Panc1 (cell line): ENCODE measurements around the gene TAF4B. TPM values are rescaled to one million over a fixed set of nuclear protein-coding genes. Genes with fewer than 3 reads are reported as not detected.
"Not testable (repeated sequence)": the region's sequence is repeated elsewhere in the genome, so short reads cannot be mapped to it uniquely, and the experiment has no call there.

ENCODE experiments used
- ATAC-seq: fragments of 200-7000 bp; cut with Tn5 transposase; 2 replicates; pipeline ENCODE4 v1.9.1; 2020; ENCODE audit warnings: mild to moderate bottlenecking, moderate library complexity
- BruUV-seq: library from RNA; stranded (reverse); fragments of 400-500 nt; replicated peaks from 2 replicates; lab custom pipeline; 2021; lab: Mats Ljungman, UMichigan
- CTCF ChIA-PET: fragments of 300-600 bp; sonication (Branson Sonifier 250); formaldehyde crosslinking; loops from one replicate; lab custom pipeline; 2022; ENCODE audit warnings: antibody characterized with exemption; lab: Charles Lee
- POLR2A ChIA-PET: fragments of 300-600 bp; sonication (Branson Sonifier 250); formaldehyde crosslinking; loops from one replicate; lab custom pipeline; 2022; ENCODE audit warnings: antibody characterized with exemption; lab: Charles Lee
- DNase-seq: peaks from one replicate; pipeline ENCODE4 v3.0.0-alpha.2; 2010; ENCODE audit warnings: low read depth, low spot score
- H3K27ac ChIP-seq: 2 replicates; pipeline ENCODE4 v1.5.1; 2011; ENCODE audit warnings: mild to moderate bottlenecking, low read length, inconsistent platforms
- H3K27me3 ChIP-seq: fragments of 200-500 bp; sonication (Bioruptor generic); 2 replicates; pipeline ENCODE4 v1.6.0; 2014; ENCODE audit warnings: low read length, inconsistent platforms; ENCODE audit not compliant: control insufficient read depth, insufficient read depth
- H3K36me3 ChIP-seq: fragments of 200-500 bp; sonication (Bioruptor generic); 2 replicates; pipeline ENCODE4 v1.5.1; 2014; ENCODE audit warnings: inconsistent platforms, mild to moderate bottlenecking, low read length, moderate library complexity; ENCODE audit not compliant: control insufficient read depth, insufficient read depth
- H3K4me1 ChIP-seq: 2 replicates; pipeline ENCODE4 v1.5.1; 2011; ENCODE audit warnings: inconsistent platforms, mild to moderate bottlenecking, low read length, moderate library complexity; ENCODE audit not compliant: control insufficient read depth, insufficient read depth
- H3K4me3 ChIP-seq, 2 experiments: 2 replicates each; pipeline ENCODE4 v1.5.1; 2011 to 2012; ENCODE audit warnings: low read depth in 2 of 2, low read length in 2 of 2, mild to moderate bottlenecking in 2 of 2, inconsistent platforms in 1 of 2, moderate library complexity in 1 of 2
- H3K9me3 ChIP-seq: fragments of 200-500 bp; sonication (Bioruptor generic); 2 replicates; pipeline ENCODE4 v1.5.1; 2014; ENCODE audit warnings: low read depth, mild to moderate bottlenecking, inconsistent platforms, low read length, moderate library complexity; ENCODE audit not compliant: control insufficient read depth, insufficient read depth
- CTCF ChIP-seq: fragments of 450-650 bp; IDR thresholded peaks from 2 replicates; pipeline ENCODE4 v1.5.1; 2017; ENCODE audit warnings: mild to moderate bottlenecking
- POLR2AphosphoS5 ChIP-seq: IDR thresholded peaks from 2 replicates; pipeline ENCODE4 v1.6.1; 2012; ENCODE audit warnings: mild to moderate bottlenecking, low read depth, low read length, moderate library complexity
- SIN3A ChIP-seq: IDR thresholded peaks from 2 replicates; pipeline ENCODE4 v1.6.1; 2012; ENCODE audit warnings: low read depth, mild to moderate bottlenecking, low read length, moderate library complexity, borderline replicate concordance; ENCODE audit not compliant: insufficient read depth
- TCF7L2 ChIP-seq: IDR thresholded peaks from 2 replicates; pipeline ENCODE4 v1.6.1; 2011; ENCODE audit warnings: mild to moderate bottlenecking, low read depth, low read length, inconsistent platforms
- in situ Hi-C: cut with HindIII; loops from 2 replicates; pipeline ENCODE4 v1.10.0; 2016; ENCODE audit warnings: low sequenced_read_pairs, low pct_unique_long_range_greater_than_20kb
- intact Hi-C: fragments of 100-400 bp; cut with micrococcal nuclease; formaldehyde crosslinking; loops from one replicate; pipeline ENCODE4 v1.10.0; 2022; ENCODE audit not compliant: unreplicated experiment
- total RNA-seq: library from RNA; stranded (reverse); gene quantifications from one replicate; pipeline ENCODE4 v1.2.1, GENCODE V29; 2021; ENCODE audit not compliant: unreplicated experiment
- TF ChIP-seq, protein P1 (sequence below), 2 experiments: IDR thresholded peaks; 2 replicates each; pipeline ENCODE4 v1.6.1; 2011 to 2012; ENCODE audit warnings: low read depth in 2 of 2, control low read depth in 1 of 2, low read length in 1 of 2, mild to moderate bottlenecking in 1 of 2, moderate library complexity in 1 of 2; ENCODE audit not compliant: insufficient read depth in 1 of 2

The TAF4B gene
- total RNA-seq, 1 experiment from 2014 or later, result 8.0 TPM

- CTCF ChIA-PET, H3K4me1 ChIP-seq, POLR2A ChIA-PET, H3K4me3 ChIP-seq, BruUV-seq, intact Hi-C loops, H3K27me3 ChIP-seq, H3K36me3 ChIP-seq, H3K27ac ChIP-seq, H3K9me3 ChIP-seq, ATAC-seq, DNase-seq, in situ Hi-C loops: not testable (repeated sequence)
These were observed 28.6 kb downstream of the TAF4B start for GRCh38 chr18:26254808-26255207.

- BruUV-seq, result no TSS peak
- no peaks in the 10 kb centered on the region; the same call in 1 of the 2 replicates for H3K4me1 ChIP-seq
- H3K27ac ChIP-seq, result no peak overlapping the region
- ChIA-PET POLR2A (no interaction called here), CTCF (no interaction called here)
- intact Hi-C loops (no loop called here), in situ Hi-C loops (no loop called here)
- no peak overlapping the region for H3K4me3 ChIP-seq
- no peaks in the 10 kb centered on the region for H3K27me3 ChIP-seq
- ATAC-seq (peak; percentile 45; the same call in 1 of the 2 replicates), DNase-seq (no peak)
- no peaks in the 10 kb centered on the region for H3K36me3 ChIP-seq
- TF ChIP-seq SIN3A (no peak), POLR2AphosphoS5 (no peak), TCF7L2 (no peak), CTCF (no peak)
- TF ChIP-seq, protein P1, sequence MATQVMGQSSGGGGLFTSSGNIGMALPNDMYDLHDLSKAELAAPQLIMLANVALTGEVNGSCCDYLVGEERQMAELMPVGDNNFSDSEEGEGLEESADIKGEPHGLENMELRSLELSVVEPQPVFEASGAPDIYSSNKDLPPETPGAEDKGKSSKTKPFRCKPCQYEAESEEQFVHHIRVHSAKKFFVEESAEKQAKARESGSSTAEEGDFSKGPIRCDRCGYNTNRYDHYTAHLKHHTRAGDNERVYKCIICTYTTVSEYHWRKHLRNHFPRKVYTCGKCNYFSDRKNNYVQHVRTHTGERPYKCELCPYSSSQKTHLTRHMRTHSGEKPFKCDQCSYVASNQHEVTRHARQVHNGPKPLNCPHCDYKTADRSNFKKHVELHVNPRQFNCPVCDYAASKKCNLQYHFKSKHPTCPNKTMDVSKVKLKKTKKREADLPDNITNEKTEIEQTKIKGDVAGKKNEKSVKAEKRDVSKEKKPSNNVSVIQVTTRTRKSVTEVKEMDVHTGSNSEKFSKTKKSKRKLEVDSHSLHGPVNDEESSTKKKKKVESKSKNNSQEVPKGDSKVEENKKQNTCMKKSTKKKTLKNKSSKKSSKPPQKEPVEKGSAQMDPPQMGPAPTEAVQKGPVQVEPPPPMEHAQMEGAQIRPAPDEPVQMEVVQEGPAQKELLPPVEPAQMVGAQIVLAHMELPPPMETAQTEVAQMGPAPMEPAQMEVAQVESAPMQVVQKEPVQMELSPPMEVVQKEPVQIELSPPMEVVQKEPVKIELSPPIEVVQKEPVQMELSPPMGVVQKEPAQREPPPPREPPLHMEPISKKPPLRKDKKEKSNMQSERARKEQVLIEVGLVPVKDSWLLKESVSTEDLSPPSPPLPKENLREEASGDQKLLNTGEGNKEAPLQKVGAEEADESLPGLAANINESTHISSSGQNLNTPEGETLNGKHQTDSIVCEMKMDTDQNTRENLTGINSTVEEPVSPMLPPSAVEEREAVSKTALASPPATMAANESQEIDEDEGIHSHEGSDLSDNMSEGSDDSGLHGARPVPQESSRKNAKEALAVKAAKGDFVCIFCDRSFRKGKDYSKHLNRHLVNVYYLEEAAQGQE (IDR thresholded peaks at IDR 0.05; ENCODE audit: insufficient read depth in 1 of 2, low read depth in 2 of 2, low read length in 1 of 2), result no peak
- H3K9me3 ChIP-seq, result no peaks in the 10 kb centered on the region
These were observed 29.7 kb downstream of the TAF4B start for GRCh38 chr18:26255695-26256622.

DNA sequence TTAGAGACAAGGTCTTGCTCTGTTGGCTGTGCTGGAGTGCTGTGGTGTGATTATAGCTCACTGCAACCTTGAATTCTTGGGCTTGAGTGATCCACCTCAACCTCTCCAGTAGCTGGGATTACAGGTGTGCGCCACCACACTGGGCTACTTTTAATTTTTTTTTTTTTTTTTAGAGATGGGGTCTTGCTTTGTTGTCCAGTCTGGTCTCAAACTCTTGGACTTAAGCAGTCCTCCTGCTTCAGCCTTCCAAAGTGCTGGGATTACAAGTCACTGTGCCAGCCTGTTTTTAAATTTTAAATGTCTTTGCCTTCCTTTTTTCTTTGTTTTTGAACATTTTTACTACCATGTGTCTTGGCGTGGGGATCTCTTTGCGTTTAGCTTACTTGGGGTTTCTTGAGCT is 32.5 kb downstream of the TAF4B start:
- CTCF ChIA-PET, result no interaction called here
- TF ChIP-seq CTCF, result no peak
- TF ChIP-seq POLR2AphosphoS5, result no peak
- TF ChIP-seq TCF7L2, result no peak
- no peak for TF ChIP-seq SIN3A
- TF ChIP-seq, protein P1 (IDR thresholded peaks at IDR 0.05; ENCODE audit: insufficient read depth in 1 of 2, low read depth in 2 of 2, low read length in 1 of 2), result no peak

More for the DNA sequence above, 32.5 kb downstream of the TAF4B start:
- Histone ChIP-seq H3K27ac (no peak overlapping the region), H3K36me3 (no peaks in the 10 kb centered on the region), H3K4me1 (no peaks in the 10 kb centered on the region; the same call in 1 of the 2 replicates), H3K4me3 (no peak overlapping the region), H3K27me3 (no peaks in the 10 kb centered on the region), H3K9me3 (no peaks in the 10 kb centered on the region)
- no TSS peak for BruUV-seq
- ATAC-seq (no peak), DNase-seq (no peak)
- intact Hi-C loops (no loop called here), in situ Hi-C loops (no loop called here)
- POLR2A ChIA-PET, result interaction anchor here (0.6 kb wide), 1 partner anchor 1861 kb away, joined by 13 read pairs; the partner anchor contains the start of gene OSBPL1A
